ENCODE data around the gene TGM2. TPM values are rescaled to one million over a fixed set of nuclear protein-coding genes. Genes with fewer than 3 reads are reported as not detected.
A peak's percentile ranks its signal among the peaks of the same experiment; 100 is the strongest.

TGM2 gene
- total and polyA plus RNA-seq, 4 donors, result 44.2 to 561 (median 321) TPM

DNA sequence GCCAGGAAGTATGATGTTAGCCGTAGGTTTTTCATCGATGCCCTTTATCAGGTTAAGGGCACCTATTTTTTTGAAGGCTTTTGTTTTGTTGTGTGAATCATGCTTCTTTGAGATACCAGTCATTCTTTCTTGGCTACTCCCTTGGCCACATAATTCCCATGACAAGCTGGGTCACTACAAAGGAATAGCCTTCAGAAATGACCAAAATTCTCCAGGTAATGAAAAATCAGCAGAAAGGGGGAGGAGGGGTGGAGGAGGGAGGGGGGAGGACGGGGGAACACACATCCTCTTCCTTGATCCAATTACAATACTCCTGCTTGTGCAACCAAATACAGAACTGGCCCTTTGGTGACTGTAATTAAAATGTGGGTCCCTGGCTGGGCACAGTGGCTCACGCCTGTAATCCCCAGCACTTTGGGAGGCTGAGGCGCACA, 21.7 kb upstream of the TGM2 start:
- intact Hi-C loops (cut with DNase I), result no loop called here
- no peak for DNase-seq
- H3K4me1 ChIP-seq (ENCODE audit: control insufficient read depth in 1 of 2, insufficient read depth in 2 of 2, low read length in 2 of 2), result peaks cover 0 to 4% of the 10 kb centered on the region in 2 donors
- no peak for ATAC-seq (ENCODE audit: low FRiP score)
- H3K27me3 ChIP-seq (ENCODE audit: control insufficient read depth in 1 of 2, insufficient read depth in 2 of 2, low read length in 1 of 2), result no peaks in the 10 kb centered on the region
- no peaks in the 10 kb centered on the region for H3K9me3 ChIP-seq (ENCODE audit: control insufficient read depth, low read length)
- no peak overlapping the region for H3K4me3 ChIP-seq (ENCODE audit: low read length in 2 of 2)
- H3K36me3 ChIP-seq (ENCODE audit: control insufficient read depth in 1 of 2, insufficient read depth in 2 of 2, low read length in 1 of 2), result no peaks in the 10 kb centered on the region
- 70 to 71% methylated on average over 5 of the region's 5 CpGs for WGBS, 2 donors
- no peak overlapping the region for H3K27ac ChIP-seq (ENCODE audit: low read depth in 1 of 2, low read length in 2 of 2)

GRCh38 chr20:38184101-38184500, 19.0 kb upstream of the TGM2 start:
- intact Hi-C loops (cut with DNase I), result no loop called here
- H3K4me3 ChIP-seq (ENCODE audit: low read length in 2 of 2), result no peak overlapping the region
- peaks cover 0 to 4% of the 10 kb centered on the region in 2 donors for H3K4me1 ChIP-seq (ENCODE audit: control insufficient read depth in 1 of 2, insufficient read depth in 2 of 2, low read length in 2 of 2)
- WGBS, 2 donors, result 59 to 62% methylated on average over 8 of the region's 8 CpGs
- ATAC-seq (ENCODE audit: low FRiP score), result no peak
- H3K9me3 ChIP-seq (ENCODE audit: control insufficient read depth, low read length), result peaks cover 3% of the 10 kb centered on the region
- H3K27me3 ChIP-seq (ENCODE audit: control insufficient read depth in 1 of 2, insufficient read depth in 2 of 2, low read length in 1 of 2), result no peaks in the 10 kb centered on the region
- no peaks in the 10 kb centered on the region for H3K36me3 ChIP-seq (ENCODE audit: control insufficient read depth in 1 of 2, insufficient read depth in 2 of 2, low read length in 1 of 2)
- DNase-seq, result no peak
- H3K27ac ChIP-seq (ENCODE audit: low read depth in 1 of 2, low read length in 2 of 2), result no peak overlapping the region

DNA sequence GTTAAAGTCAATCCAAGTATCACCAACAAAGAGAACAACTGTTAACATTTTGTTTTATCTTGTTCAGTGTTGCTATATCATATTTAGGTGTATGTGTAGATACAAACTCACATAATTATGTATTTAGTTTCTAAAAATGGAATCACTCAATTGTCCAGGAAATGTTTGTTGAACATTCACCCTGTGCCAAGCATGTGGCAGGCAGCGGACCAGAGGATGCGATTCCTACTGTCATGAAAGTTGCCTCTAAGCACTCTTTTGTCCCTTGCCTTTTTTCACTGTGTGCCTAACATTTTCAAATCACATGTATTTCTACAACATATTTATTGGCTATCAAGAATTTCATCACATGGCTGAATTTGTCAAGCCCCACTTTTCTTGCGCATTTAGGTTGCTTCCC, 16.9 kb upstream of the TGM2 start:
- no peaks in the 10 kb centered on the region for H3K36me3 ChIP-seq (ENCODE audit: control insufficient read depth in 1 of 2, insufficient read depth in 2 of 2, low read length in 1 of 2)
- intact Hi-C loops (cut with DNase I), result no loop called here
- H3K4me3 ChIP-seq (ENCODE audit: low read length in 2 of 2), result no peak overlapping the region
- ATAC-seq (ENCODE audit: low FRiP score), result no peak
- no peak overlapping the region for H3K27ac ChIP-seq (ENCODE audit: low read depth in 1 of 2, low read length in 2 of 2)
- no peaks in the 10 kb centered on the region for H3K4me1 ChIP-seq (ENCODE audit: control insufficient read depth in 1 of 2, insufficient read depth in 2 of 2, low read length in 2 of 2)
- DNase-seq, result peak in 1 of 2 donors; percentile 17
- no peaks in the 10 kb centered on the region for H3K27me3 ChIP-seq (ENCODE audit: control insufficient read depth in 1 of 2, insufficient read depth in 2 of 2, low read length in 1 of 2)
- WGBS, 2 donors, result 94 to 98% methylated on average over 3 of the region's 3 CpGs
- peaks cover 3% of the 10 kb centered on the region for H3K9me3 ChIP-seq (ENCODE audit: control insufficient read depth, low read length)

- ATAC-seq (ENCODE audit: low FRiP score), result no peak
- peak in 1 of 2 donors; percentile 58 for DNase-seq
- 88 to 89% methylated on average over 7 of the region's 7 CpGs for WGBS, 2 donors
- Histone ChIP-seq H3K4me1 (ENCODE audit: control insufficient read depth in 1 of 2, insufficient read depth in 2 of 2, low read length in 2 of 2) (no peaks in the 10 kb centered on the region), H3K27ac (ENCODE audit: low read depth in 1 of 2, low read length in 2 of 2) (no peak overlapping the region), H3K4me3 (ENCODE audit: low read length in 2 of 2) (no peak overlapping the region), H3K36me3 (ENCODE audit: control insufficient read depth in 1 of 2, insufficient read depth in 2 of 2, low read length in 1 of 2) (no peaks in the 10 kb centered on the region), H3K27me3 (ENCODE audit: control insufficient read depth in 1 of 2, insufficient read depth in 2 of 2, low read length in 1 of 2) (no peaks in the 10 kb centered on the region), H3K9me3 (ENCODE audit: control insufficient read depth, low read length) (peaks cover 3% of the 10 kb centered on the region)
- intact Hi-C loops (cut with DNase I), result no loop called here
These were observed 16.2 kb upstream of the TGM2 start for GRCh38 chr20:38181207-38181801.

DNA sequence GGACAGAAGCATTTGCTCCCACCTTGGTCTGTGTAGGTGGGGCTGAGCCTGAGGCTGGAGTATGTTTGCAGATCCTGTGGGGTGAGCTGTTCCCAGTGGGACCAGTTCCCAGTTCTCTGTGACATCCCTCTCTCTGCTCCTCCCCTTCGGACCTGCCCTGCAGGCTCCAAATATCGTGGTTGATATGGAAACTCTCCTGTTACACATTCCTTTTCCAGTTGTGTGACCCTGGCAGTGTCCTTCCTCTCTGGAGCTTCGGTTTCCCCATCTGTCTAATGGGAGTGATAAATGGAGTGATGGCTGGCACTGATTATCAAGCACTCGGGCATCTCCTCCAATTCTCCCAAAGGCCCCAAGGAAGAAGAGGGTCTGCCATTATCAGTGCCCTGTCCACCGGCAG, 15.7 kb upstream of the TGM2 start:
- DNase-seq, result peak in 1 of 2 donors; percentile 44
- intact Hi-C loops (cut with DNase I), result no loop called here
- Histone ChIP-seq H3K36me3 (ENCODE audit: control insufficient read depth in 1 of 2, insufficient read depth in 2 of 2, low read length in 1 of 2) (no peaks in the 10 kb centered on the region), H3K4me3 (ENCODE audit: low read length in 2 of 2) (no peak overlapping the region), H3K9me3 (ENCODE audit: control insufficient read depth, low read length) (peaks cover 3% of the 10 kb centered on the region), H3K27me3 (ENCODE audit: control insufficient read depth in 1 of 2, insufficient read depth in 2 of 2, low read length in 1 of 2) (no peaks in the 10 kb centered on the region), H3K27ac (ENCODE audit: low read depth in 1 of 2, low read length in 2 of 2) (no peak overlapping the region), H3K4me1 (ENCODE audit: control insufficient read depth in 1 of 2, insufficient read depth in 2 of 2, low read length in 2 of 2) (no peaks in the 10 kb centered on the region)
- WGBS, 2 donors, result 63 to 66% methylated on average over 5 of the region's 5 CpGs
- no peak for ATAC-seq (ENCODE audit: low FRiP score)

DNA sequence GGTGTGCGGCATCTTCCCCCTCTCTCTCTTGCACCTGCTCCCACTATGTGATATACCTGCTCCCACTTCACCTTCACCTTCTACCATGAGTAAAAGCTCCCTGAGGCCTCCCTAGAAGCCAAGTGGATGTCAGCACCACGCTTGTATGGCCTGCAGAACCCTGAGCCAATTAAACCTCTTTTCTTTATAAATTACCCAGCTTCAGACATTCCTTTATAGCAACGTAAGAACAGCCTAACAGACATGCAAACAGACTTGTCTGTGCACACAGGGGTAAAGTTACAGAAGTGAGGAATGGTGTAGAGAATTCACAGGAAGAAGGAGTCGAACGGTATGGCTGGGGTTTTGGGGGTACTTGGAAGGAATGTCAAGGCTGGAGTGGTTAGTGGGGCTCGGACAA, 14.8 kb upstream of the TGM2 start:
- intact Hi-C loops (cut with DNase I), result no loop called here
- WGBS, 2 donors, result 62 to 66% methylated on average over 6 of the region's 6 CpGs
- no peak overlapping the region for H3K27ac ChIP-seq (ENCODE audit: low read depth in 1 of 2, low read length in 2 of 2)

GRCh38 chr20:38178581-38178980, 13.5 kb upstream of the TGM2 start:
- ATAC-seq (ENCODE audit: low FRiP score) (no peak), DNase-seq (no peak)
- peaks cover 3% of the 10 kb centered on the region for H3K9me3 ChIP-seq (ENCODE audit: control insufficient read depth, low read length)
- intact Hi-C loops (cut with DNase I), result no loop called here
- no peaks in the 10 kb centered on the region for H3K27me3 ChIP-seq (ENCODE audit: control insufficient read depth in 1 of 2, insufficient read depth in 2 of 2, low read length in 1 of 2)
- no peak overlapping the region for H3K4me3 ChIP-seq (ENCODE audit: low read length in 2 of 2)
- no peak overlapping the region for H3K27ac ChIP-seq (ENCODE audit: low read depth in 1 of 2, low read length in 2 of 2)
- 90 to 91% methylated on average over 4 of the region's 4 CpGs for WGBS, 2 donors
- H3K4me1 ChIP-seq (ENCODE audit: control insufficient read depth in 1 of 2, insufficient read depth in 2 of 2, low read length in 2 of 2), result no peaks in the 10 kb centered on the region
- no peaks in the 10 kb centered on the region for H3K36me3 ChIP-seq (ENCODE audit: control insufficient read depth in 1 of 2, insufficient read depth in 2 of 2, low read length in 1 of 2)

More for the DNA sequence above, 14.8 kb upstream of the TGM2 start:
- H3K9me3 ChIP-seq (ENCODE audit: control insufficient read depth, low read length), result peaks cover 3% of the 10 kb centered on the region
- DNase-seq, result peak in 1 of 2 donors; percentile 15
- H3K4me3 ChIP-seq (ENCODE audit: low read length in 2 of 2), result no peak overlapping the region
- H3K4me1 ChIP-seq (ENCODE audit: control insufficient read depth in 1 of 2, insufficient read depth in 2 of 2, low read length in 2 of 2), result no peaks in the 10 kb centered on the region
- no peak for ATAC-seq (ENCODE audit: low FRiP score)
- H3K36me3 ChIP-seq (ENCODE audit: control insufficient read depth in 1 of 2, insufficient read depth in 2 of 2, low read length in 1 of 2), result no peaks in the 10 kb centered on the region
- H3K27me3 ChIP-seq (ENCODE audit: control insufficient read depth in 1 of 2, insufficient read depth in 2 of 2, low read length in 1 of 2), result no peaks in the 10 kb centered on the region

GRCh38 chr20:38178065-38178491, 13.0 kb upstream of the TGM2 start:
- H3K4me3 ChIP-seq (ENCODE audit: low read length in 2 of 2), result no peak overlapping the region
- intact Hi-C loops (cut with DNase I), result no loop called here
- ATAC-seq (ENCODE audit: low FRiP score) (no peak), DNase-seq (peak in 1 of 2 donors; percentile 65)
- 88% methylated on average over 8 of the region's 8 CpGs for WGBS, 2 donors
- no peak overlapping the region for H3K27ac ChIP-seq (ENCODE audit: low read depth in 1 of 2, low read length in 2 of 2)
- H3K36me3 ChIP-seq (ENCODE audit: control insufficient read depth in 1 of 2, insufficient read depth in 2 of 2, low read length in 1 of 2), result no peaks in the 10 kb centered on the region
- no peaks in the 10 kb centered on the region for H3K4me1 ChIP-seq (ENCODE audit: control insufficient read depth in 1 of 2, insufficient read depth in 2 of 2, low read length in 2 of 2)
- peaks cover 3% of the 10 kb centered on the region for H3K9me3 ChIP-seq (ENCODE audit: control insufficient read depth, low read length)
- H3K27me3 ChIP-seq (ENCODE audit: control insufficient read depth in 1 of 2, insufficient read depth in 2 of 2, low read length in 1 of 2), result no peaks in the 10 kb centered on the region

GRCh38 chr20:38177201-38177600, 12.1 kb upstream of the TGM2 start:
- WGBS, 2 donors, result 90% methylated on average over 9 of the region's 9 CpGs
- Histone ChIP-seq H3K9me3 (ENCODE audit: control insufficient read depth, low read length) (peaks cover 3% of the 10 kb centered on the region), H3K36me3 (ENCODE audit: control insufficient read depth in 1 of 2, insufficient read depth in 2 of 2, low read length in 1 of 2) (no peaks in the 10 kb centered on the region), H3K27me3 (ENCODE audit: control insufficient read depth in 1 of 2, insufficient read depth in 2 of 2, low read length in 1 of 2) (no peaks in the 10 kb centered on the region), H3K4me3 (ENCODE audit: low read length in 2 of 2) (no peak overlapping the region), H3K27ac (ENCODE audit: low read depth in 1 of 2, low read length in 2 of 2) (no peak overlapping the region), H3K4me1 (ENCODE audit: control insufficient read depth in 1 of 2, insufficient read depth in 2 of 2, low read length in 2 of 2) (no peaks in the 10 kb centered on the region)
- peak in 1 of 2 donors; percentile 48 for DNase-seq
- intact Hi-C loops (cut with DNase I), result no loop called here
- ATAC-seq (ENCODE audit: low FRiP score), result no peak
